Iris pigment epithelial cell (primary cell): ENCODE data around the gene RBM20.
"Not testable (repeated sequence)": the region's sequence is repeated elsewhere in the genome, so short reads cannot be mapped to it uniquely, and the experiment has no call there.

Source experiments
- DNase-seq: peaks from one replicate; pipeline ENCODE4 v3.0.0-alpha.2; 2011; ENCODE audit warnings: low read depth

Gene RBM20

GRCh38 chr10:110625951-110626855 lies 17.9 kb upstream of the RBM20 start:
- no peak for DNase-seq

- DNase-seq, result no peak
These were observed 16.0 kb upstream of the RBM20 start for GRCh38 chr10:110628161-110628560.

GRCh38 chr10:110629680-110630191 lies 14.4 kb upstream of the RBM20 start:
- peak; percentile 89 for DNase-seq

- DNase-seq, result no peak
These were observed 12.2 kb upstream of the RBM20 start for GRCh38 chr10:110631934-110632333.

- no peak for DNase-seq
These were observed 11.4 kb upstream of the RBM20 start for GRCh38 chr10:110632591-110633215.

GRCh38 chr10:110634527-110635209 lies 9.5 kb upstream of the RBM20 start:
- no peak for DNase-seq

- no peak for DNase-seq
These were observed 7.6 kb upstream of the RBM20 start for GRCh38 chr10:110636572-110636931.

GRCh38 chr10:110636932-110637557 lies 7.1 kb upstream of the RBM20 start:
- no peak for DNase-seq

- DNase-seq, result no peak
These were observed 6.5 kb upstream of the RBM20 start for GRCh38 chr10:110637558-110638053.

- DNase-seq, result no peak
These were observed 5.8 kb upstream of the RBM20 start for GRCh38 chr10:110638319-110638718.

GRCh38 chr10:110639046-110639445 lies 5.1 kb upstream of the RBM20 start:
- DNase-seq, result not testable (repeated sequence)

- not testable (repeated sequence) for DNase-seq
These were observed 4.3 kb upstream of the RBM20 start for GRCh38 chr10:110639858-110640257.

- DNase-seq, result peak; percentile 34
These were observed 2.9 kb upstream of the RBM20 start for GRCh38 chr10:110641256-110641655.

GRCh38 chr10:110642204-110643034 lies 1.7 kb upstream of the RBM20 start:
- no peak for DNase-seq

GRCh38 chr10:110643035-110643652 lies 992 bp upstream of the RBM20 start:
- DNase-seq, result no peak

- no peak for DNase-seq
These were observed 694 bp downstream of the RBM20 start for GRCh38 chr10:110644598-110645462.

- no peak for DNase-seq
These were observed 2.4 kb downstream of the RBM20 start for GRCh38 chr10:110646417-110647135.

- DNase-seq, result no peak
These were observed 2.9 kb downstream of the RBM20 start for GRCh38 chr10:110647136-110647430.

GRCh38 chr10:110648692-110649346 lies 4.7 kb downstream of the RBM20 start:
- no peak for DNase-seq
